Bronchus fibroblast of lung (primary cell): Measurements from ENCODE around the gene ZFYVE27. TPM values are rescaled to one million over a fixed set of nuclear protein-coding genes. Genes with fewer than 3 reads are reported as not detected.

Source experiments
- total RNA-seq: library from RNA; depleted of rRNA; stranded (reverse); fragments of >200 nt; gene quantifications from 2 replicates; pipeline ENCODE4 v1.2.3, GENCODE V29; 2015

The ZFYVE27 gene, protein sequence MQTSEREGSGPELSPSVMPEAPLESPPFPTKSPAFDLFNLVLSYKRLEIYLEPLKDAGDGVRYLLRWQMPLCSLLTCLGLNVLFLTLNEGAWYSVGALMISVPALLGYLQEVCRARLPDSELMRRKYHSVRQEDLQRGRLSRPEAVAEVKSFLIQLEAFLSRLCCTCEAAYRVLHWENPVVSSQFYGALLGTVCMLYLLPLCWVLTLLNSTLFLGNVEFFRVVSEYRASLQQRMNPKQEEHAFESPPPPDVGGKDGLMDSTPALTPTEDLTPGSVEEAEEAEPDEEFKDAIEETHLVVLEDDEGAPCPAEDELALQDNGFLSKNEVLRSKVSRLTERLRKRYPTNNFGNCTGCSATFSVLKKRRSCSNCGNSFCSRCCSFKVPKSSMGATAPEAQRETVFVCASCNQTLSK
- total RNA-seq = 10.1 and 10.7 TPM in 2 replicates

DNA sequence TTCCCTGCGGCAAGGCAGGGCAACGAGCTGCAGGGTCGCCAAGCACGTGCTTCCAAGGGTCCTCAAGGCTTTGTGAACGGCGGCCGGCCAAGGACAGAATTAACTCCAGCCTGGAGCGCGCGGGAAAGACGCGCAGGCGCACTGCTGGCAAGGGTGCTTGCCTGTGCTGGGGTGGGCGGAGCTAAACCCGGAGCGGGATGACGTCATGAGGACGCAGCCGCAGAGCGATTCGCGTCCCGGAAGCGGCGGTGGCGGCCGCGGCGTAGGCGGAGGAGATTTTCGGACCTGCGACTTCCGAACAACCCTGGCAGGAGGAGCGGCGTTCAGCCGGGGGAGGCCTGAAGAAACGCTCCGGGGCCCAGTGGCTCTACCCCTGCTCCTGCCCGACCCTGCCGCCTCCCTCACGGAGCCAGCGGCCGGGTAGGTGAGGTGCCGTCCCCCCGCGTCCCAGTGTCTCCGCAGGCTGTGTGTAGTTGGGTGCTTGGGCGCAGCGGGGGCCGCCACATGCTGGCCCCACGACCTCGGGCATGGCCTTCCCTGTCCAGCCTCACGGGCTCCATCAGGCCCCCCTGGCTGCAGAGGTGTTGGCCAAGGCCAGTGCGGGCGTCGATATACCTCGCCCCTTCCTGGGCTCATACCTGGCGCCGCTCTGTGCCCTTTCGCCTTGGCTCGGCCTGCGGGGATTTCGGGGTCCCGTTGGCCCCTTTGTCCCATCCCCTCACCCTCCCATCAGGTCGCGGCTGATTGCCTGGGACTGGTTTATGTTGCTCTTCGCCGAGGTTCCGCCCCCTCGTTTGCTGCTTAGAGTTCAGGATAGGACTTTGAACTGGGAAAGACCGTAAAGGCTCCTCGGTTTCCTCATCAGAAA, at the start of gene ZFYVE27:
ZFYVE27 (plus strand) TSS at position 227 of the 868 bp plus-strand sequence. CDS start 1,350 bp downstream, outside the sequence.

DNA sequence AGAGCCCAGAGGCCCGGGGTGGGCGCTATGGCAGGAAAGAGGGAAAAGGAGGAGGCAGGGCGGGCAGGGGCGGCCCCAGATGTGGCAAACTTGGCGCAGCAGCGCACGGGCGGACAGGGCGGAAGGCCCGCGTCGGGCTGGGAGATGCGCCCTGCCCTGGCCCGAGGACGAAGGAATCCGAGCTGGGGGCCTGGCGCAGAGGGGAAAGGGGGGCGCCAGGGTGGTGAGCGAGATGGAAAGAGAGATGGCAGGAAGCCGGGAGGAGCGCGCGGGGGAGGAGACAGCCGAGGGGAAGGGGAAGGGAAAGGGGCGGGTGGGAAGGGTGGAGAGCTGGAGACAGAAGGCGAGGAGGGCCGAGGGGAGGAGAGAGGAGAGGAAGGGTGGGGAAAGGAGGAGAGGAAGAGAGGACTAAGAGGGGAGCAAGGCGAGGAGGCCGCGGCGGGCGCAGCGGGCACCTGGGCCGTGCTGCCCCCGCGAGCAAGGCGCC, 23.5 kb upstream of the ZFYVE27 start, which contains the start of gene MARVELD1:
MARVELD1 (plus strand) TSS at position 392 of the 487 bp plus-strand sequence. CDS start 147 bp downstream, outside the sequence.

DNA sequence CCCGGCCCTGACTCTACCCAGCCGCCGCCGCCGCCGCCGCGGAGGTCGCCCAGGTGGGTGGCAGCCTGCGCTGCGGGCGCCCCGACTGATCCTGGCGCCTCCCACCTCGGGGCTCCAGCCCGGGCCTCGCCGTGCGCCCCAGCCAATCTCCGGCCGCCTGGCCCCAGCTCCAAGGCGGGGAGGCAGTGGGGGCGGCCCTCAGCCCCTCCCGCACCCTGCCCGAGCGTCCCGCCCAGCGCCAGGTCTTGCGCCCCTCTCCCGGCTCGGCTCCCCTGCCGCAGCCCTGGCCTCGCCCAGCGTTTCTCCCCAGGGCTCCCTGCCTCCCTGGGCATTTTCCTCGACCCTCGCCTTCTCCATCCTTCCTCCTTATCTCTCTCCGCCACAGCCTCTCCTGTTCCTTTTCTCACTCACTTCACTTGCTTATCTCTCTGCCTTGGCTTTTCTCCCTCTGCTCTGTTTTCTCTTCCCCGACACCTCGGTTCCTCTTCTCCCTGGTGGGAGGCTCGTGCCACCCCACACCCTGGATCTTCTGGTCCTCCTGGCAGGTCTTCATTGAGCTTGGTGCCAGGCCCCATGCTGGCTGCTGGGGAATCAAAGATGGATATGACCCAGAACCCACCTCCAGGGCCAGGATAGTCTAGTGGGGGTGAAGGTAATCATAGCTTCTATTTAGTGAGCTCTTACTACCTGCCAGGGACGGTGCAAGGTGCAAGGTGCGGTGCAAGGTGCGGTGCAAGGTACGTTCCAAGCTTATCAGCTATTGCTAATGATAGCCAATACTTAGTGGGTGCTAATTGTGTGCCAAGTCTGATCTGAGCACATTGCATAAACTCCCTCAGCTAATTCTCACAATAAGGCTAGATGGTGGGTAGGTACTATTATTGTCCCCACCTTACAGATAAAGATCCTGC, 35.2 kb downstream of the ZFYVE27 start, which contains the start of gene SFRP5:
SFRP5 (minus strand) TSS at position 87 of the 911 bp plus-strand sequence. CDS start 166 bp downstream, outside the sequence.

Other genes starting within 250 kb of the ZFYVE27 start
- gene MMS19, start 238.7 kb upstream of the ZFYVE27 start, total RNA-seq = 97.0 and 103 TPM in 2 replicates
- gene UBTD1, start 238.2 kb upstream of the ZFYVE27 start, total RNA-seq = 19.5 and 20.2 TPM in 2 replicates
- gene ANKRD2, start 164.3 kb upstream of the ZFYVE27 start, total RNA-seq = 0.89 and 1.0 TPM in 2 replicates
- 0.67 and 1.0 TPM in 2 replicates for gene HOGA1, start 152.7 kb upstream of the ZFYVE27 start, total RNA-seq
- gene C10orf62, start 147.4 kb upstream of the ZFYVE27 start, total RNA-seq = not detected in 2 replicates
- gene MORN4, start 103.6 kb upstream of the ZFYVE27 start, total RNA-seq = 6.2 and 9.4 TPM in 2 replicates
- 22.2 and 22.3 TPM in 2 replicates for gene PI4K2A, start 96.5 kb upstream of the ZFYVE27 start, total RNA-seq
- gene AVPI1, start 49.9 kb upstream of the ZFYVE27 start, total RNA-seq = 21.4 and 24.5 TPM in 2 replicates
- gene MARVELD1, start 23.4 kb upstream of the ZFYVE27 start, total RNA-seq = 36.3 and 44.9 TPM in 2 replicates
- not detected in 2 replicates for gene SFRP5, start 34.9 kb downstream of the ZFYVE27 start, total RNA-seq
- gene GOLGA7B, start 112.7 kb downstream of the ZFYVE27 start, total RNA-seq = under 0.01 TPM in 1 of 2 replicates, not detected in the other